B cell (primary cell): ENCODE data around the gene LIPC. TPM values are rescaled to one million over a fixed set of nuclear protein-coding genes. Genes with fewer than 3 reads are reported as not detected.

Source experiments
- ATAC-seq: fragments of 200-7000 bp; cut with Tn5 transposase; one replicate; pipeline ENCODE4 v1.10.0; 2021; ENCODE audit warnings: low read depth, mild to moderate bottlenecking, moderate number of reproducible peaks, moderate library complexity
- CTCF ChIA-PET: fragments of 350-600 bp; sonication (Branson Sonifier 250); formaldehyde crosslinking; loops from one replicate; lab custom pipeline; 2021; ENCODE audit warnings: antibody characterized with exemption, inconsistent platforms; lab: Charles Lee
- POLR2A ChIA-PET: fragments of 350-600 bp; sonication (Branson Sonifier 250); formaldehyde crosslinking; loops from one replicate; lab custom pipeline; 2021; ENCODE audit warnings: antibody characterized with exemption; lab: Charles Lee
- DNase-seq: peaks from one replicate; pipeline ENCODE4 v3.0.0; 2013
- H2AFZ ChIP-seq: 2 replicates; pipeline ENCODE4 v1.6.1; 2012; ENCODE audit warnings: mild to moderate bottlenecking, low read depth, low read length; ENCODE audit not compliant: insufficient read depth, poor library complexity, severe bottlenecking
- H3K27ac ChIP-seq, 2 donors: 1 replicate in 1 of 2; 2 replicates in 1 of 2; pipeline ENCODE4 v1.5.1; 2012 to 2013; ENCODE audit warnings: low read length in 2 of 2, mild to moderate bottlenecking in 2 of 2, moderate library complexity in 1 of 2
- H3K27me3 ChIP-seq, 4 experiments: fragments of 200-600 bp in 1 of 4; sonication (generic) in 1 of 4; replicated peaks in 1 of 4; 1 replicate in 2 of 4; 2 replicates in 2 of 4; pipeline versions ENCODE4 v1.6.1 to v1.7.0; 2013 to 2016; ENCODE audit warnings: low read length in 3 of 4, mild to moderate bottlenecking in 2 of 4, mixed read lengths in 1 of 4, moderate library complexity in 1 of 4; ENCODE audit not compliant: insufficient read depth in 4 of 4, control insufficient read depth in 3 of 4; ENCODE audit errors: control extremely low read depth in 1 of 4
- H3K36me3 ChIP-seq, 2 experiments: replicated peaks in 1 of 2; 1 replicate in 1 of 2; 2 replicates in 1 of 2; pipeline versions ENCODE4 v1.6.1 to v1.7.1; 2013; ENCODE audit warnings: low read length in 1 of 2; ENCODE audit not compliant: insufficient read depth in 2 of 2, control insufficient read depth in 1 of 2; ENCODE audit errors: control extremely low read depth in 1 of 2, extremely low read depth in 1 of 2
- H3K4me1 ChIP-seq, 2 donors: fragments of 200-600 bp in 1 of 2; sonication (generic) in 1 of 2; 1 replicate in 1 of 2; 2 replicates in 1 of 2; pipeline versions ENCODE4 v1.5.1 to v1.6.1; 2013 to 2017; ENCODE audit warnings: low read length in 2 of 2; ENCODE audit not compliant: control insufficient read depth in 2 of 2, insufficient read depth in 2 of 2
- H3K4me2 ChIP-seq: replicated peaks from 2 replicates; pipeline ENCODE3; 2012; ENCODE audit warnings: mild to moderate bottlenecking, low read depth, low read length; ENCODE audit not compliant: poor library complexity, severe bottlenecking
- H3K4me3 ChIP-seq, 5 experiments: fragments of 200-600 bp in 1 of 5; sonication (generic) in 1 of 5; 1 replicate in 3 of 5; 2 replicates in 2 of 5; pipeline versions ENCODE4 v1.5.1 to v1.7.0; 2011 to 2016; ENCODE audit warnings: low read length in 4 of 5, mild to moderate bottlenecking in 4 of 5, low read depth in 2 of 5, control low read depth in 1 of 5, moderate library complexity in 1 of 5; ENCODE audit not compliant: insufficient read depth in 1 of 5; ENCODE audit errors: control extremely low read depth in 1 of 5, extremely low read depth in 1 of 5
- H3K79me2 ChIP-seq: fragments of 200-600 bp; sonication (generic); one replicate; pipeline ENCODE4 v1.6.0; 2016; ENCODE audit warnings: low read length; ENCODE audit not compliant: control insufficient read depth, insufficient read depth
- H3K9ac ChIP-seq: fragments of 200-600 bp; sonication (generic); 2 replicates; pipeline ENCODE4 v1.6.1; 2017; ENCODE audit warnings: mild to moderate bottlenecking, low read length, moderate library complexity
- H3K9me3 ChIP-seq, 3 donors: one replicate each; pipeline versions ENCODE4 v1.6.1 to v1.7.1; 2013; ENCODE audit warnings: low read length in 2 of 3; ENCODE audit not compliant: control insufficient read depth in 2 of 3, insufficient read depth in 1 of 3; ENCODE audit errors: control extremely low read depth in 1 of 3
- H4K20me1 ChIP-seq: 2 replicates; pipeline ENCODE4 v1.6.0; 2012; ENCODE audit warnings: mild to moderate bottlenecking, low read length; ENCODE audit not compliant: insufficient read depth, control insufficient read depth, poor library complexity, severe bottlenecking
- H3K27ac Mint-ChIP-seq: one replicate; pipeline ENCODE4 v1.8.0; 2021; ENCODE audit warnings: mixed read lengths
- H3K27me3 Mint-ChIP-seq: one replicate; pipeline ENCODE4 v1.8.0; 2021; ENCODE audit warnings: mixed read lengths
- H3K4me1 Mint-ChIP-seq: one replicate; pipeline ENCODE4 v1.8.0; 2021; ENCODE audit warnings: mixed read lengths
- H3K4me3 Mint-ChIP-seq: one replicate; pipeline ENCODE4 v1.8.0; 2021; ENCODE audit warnings: mixed read lengths
- H3K9me3 Mint-ChIP-seq: one replicate; pipeline ENCODE4 v1.8.0; 2022; ENCODE audit warnings: mixed read lengths; ENCODE audit not compliant: insufficient read depth
- EZH2 ChIP-seq: IDR thresholded peaks from 2 replicates; pipeline ENCODE4 v1.6.1; 2012; ENCODE audit warnings: borderline replicate concordance, low read depth, mild to moderate bottlenecking, moderate library complexity, low read length; ENCODE audit not compliant: insufficient read depth, poor library complexity, severe bottlenecking
- WGBS: methylation state at CpG from one replicate; pipeline ENCODE4 v1.1.5; 2013; ENCODE audit warnings: missing lambda C conversion rate; ENCODE audit not compliant: insufficient coverage; 5-methylcytosine and 5-hydroxymethylcytosine counted together
- intact Hi-C: fragments of 100-400 bp; cut with micrococcal nuclease; formaldehyde crosslinking; loops from one replicate; pipeline ENCODE4 v1.10.0; 2022
- polyA plus RNA-seq: library from polyadenylated mRNA; depleted of rRNA; stranded (reverse); fragments of >200 nt; gene quantifications from 2 replicates; pipeline ENCODE4 v1.2.3, GENCODE V29; 2012
- total RNA-seq, 2 donors: library from RNA; stranded (reverse); fragments of 120-200 nt in 1 of 2; gene quantifications; 1 replicate in 1 of 2; 2 replicates in 1 of 2; pipeline versions ENCODE4 v1.2.3 to v1.2.4, GENCODE V29; 2013 to 2022
- TF ChIP-seq, protein P1 (sequence below): fragments of 200-600 bp; IDR thresholded peaks from one replicate; pipeline ENCODE4 v1.8.0; 2022; ENCODE audit warnings: antibody characterized with exemption, mild to moderate bottlenecking

Gene LIPC
- total and polyA plus RNA-seq, 2 donors (not counting 1 experiment from before 2014, with no cell fraction given) = not detected

DNA sequence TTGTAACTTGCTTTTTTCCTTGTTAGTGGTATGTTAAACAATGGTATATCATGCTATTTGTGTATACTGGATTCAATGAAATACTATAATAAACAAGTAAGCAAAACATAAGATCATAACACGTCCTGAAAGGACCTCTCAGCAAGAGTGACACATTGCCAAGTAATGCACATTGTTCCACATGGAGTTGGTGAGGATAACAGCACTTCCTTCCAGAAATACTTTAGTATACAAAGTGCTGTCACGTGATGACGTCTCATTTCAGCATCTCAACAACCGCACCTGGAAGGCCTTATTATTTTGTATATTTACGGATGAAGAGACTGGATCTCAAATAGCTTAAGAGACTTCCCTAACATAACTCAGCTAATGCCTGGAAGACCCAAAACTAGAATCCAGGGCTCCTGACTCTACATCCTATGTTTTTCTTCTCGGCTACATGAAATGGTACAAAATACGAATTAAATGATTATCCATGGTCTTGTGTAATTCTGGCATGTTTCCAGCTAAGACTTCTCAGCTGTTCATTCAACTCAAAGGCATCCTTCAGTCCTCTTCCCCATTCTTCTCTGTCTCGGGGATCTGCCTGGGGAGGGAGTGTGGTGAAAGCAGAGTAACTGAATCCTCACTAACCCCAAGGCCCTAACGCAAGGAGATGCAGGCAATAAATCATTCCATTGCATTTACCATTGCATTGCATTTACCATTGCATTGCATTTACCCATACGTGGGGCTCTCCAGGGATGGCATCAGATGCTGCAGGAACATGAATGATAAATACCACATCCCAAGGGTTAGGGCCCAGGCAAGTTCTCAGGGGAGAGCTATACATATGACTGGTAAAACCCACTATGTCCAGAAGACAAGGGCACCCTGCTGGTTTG lies 79.2 kb downstream of the LIPC start:
- Histone ChIP-seq H3K27ac (no peak overlapping the region), H3K4me1 (peaks cover 4 to 6% of the 10 kb centered on the region in 2 donors), H3K36me3 (no peaks in the 10 kb centered on the region), H3K4me3 (no peak overlapping the region), H2AFZ (no peak overlapping the region), H3K79me2 (no peaks in the 10 kb centered on the region), H3K9me3 (no peaks in the 10 kb centered on the region), H4K20me1 (no peaks in the 10 kb centered on the region), H3K9ac (no peak overlapping the region), H3K4me2 (no peak overlapping the region), H3K27me3 (no peaks in the 10 kb centered on the region)
- Mint-ChIP-seq H3K9me3 (peaks cover 2% of the 10 kb centered on the region), H3K4me1 (peaks cover 6% of the 10 kb centered on the region), H3K4me3 (no peak overlapping the region), H3K27me3 (peaks cover 20% of the 10 kb centered on the region), H3K27ac (no peak overlapping the region)
- 87% methylated on average over 2 of the region's 10 CpGs for WGBS
- intact Hi-C loops = no loop called here
- CTCF ChIA-PET = no interaction called here
- DNase-seq = no peak
- no peak for TF ChIP-seq EZH2
- TF ChIP-seq, protein P1, sequence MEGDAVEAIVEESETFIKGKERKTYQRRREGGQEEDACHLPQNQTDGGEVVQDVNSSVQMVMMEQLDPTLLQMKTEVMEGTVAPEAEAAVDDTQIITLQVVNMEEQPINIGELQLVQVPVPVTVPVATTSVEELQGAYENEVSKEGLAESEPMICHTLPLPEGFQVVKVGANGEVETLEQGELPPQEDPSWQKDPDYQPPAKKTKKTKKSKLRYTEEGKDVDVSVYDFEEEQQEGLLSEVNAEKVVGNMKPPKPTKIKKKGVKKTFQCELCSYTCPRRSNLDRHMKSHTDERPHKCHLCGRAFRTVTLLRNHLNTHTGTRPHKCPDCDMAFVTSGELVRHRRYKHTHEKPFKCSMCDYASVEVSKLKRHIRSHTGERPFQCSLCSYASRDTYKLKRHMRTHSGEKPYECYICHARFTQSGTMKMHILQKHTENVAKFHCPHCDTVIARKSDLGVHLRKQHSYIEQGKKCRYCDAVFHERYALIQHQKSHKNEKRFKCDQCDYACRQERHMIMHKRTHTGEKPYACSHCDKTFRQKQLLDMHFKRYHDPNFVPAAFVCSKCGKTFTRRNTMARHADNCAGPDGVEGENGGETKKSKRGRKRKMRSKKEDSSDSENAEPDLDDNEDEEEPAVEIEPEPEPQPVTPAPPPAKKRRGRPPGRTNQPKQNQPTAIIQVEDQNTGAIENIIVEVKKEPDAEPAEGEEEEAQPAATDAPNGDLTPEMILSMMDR = no peak
- POLR2A ChIA-PET = no interaction called here
- no peak for ATAC-seq

DNA sequence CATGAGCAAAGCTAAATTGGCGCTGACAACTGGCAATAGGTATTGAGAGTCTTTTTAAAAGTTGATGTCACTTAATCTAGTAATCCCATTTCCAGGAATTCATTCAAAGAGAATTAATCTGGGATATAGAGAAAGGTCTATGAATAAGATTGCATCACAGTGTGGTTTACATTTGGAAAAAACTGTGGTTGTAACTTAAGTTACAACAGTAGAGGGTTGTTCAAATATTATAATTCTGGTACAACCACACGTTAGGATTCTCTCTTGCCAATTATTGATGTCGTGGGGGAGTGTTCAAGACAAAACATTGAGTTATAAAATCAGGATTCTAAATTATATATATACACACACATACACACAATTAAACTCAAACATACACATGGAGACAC lies 79.8 kb downstream of the LIPC start:
- WGBS = no CpG with 5 or more reads among the region's 3 CpGs
- H3K4me3 ChIP-seq = no peak overlapping the region

More for the DNA sequence above, 79.8 kb downstream of the LIPC start:
- H3K4me2 ChIP-seq = no peak overlapping the region
- CTCF ChIA-PET = no interaction called here
- POLR2A ChIA-PET = no interaction called here
- no peaks in the 10 kb centered on the region for H4K20me1 ChIP-seq
- intact Hi-C loops = no loop called here
- H3K27ac Mint-ChIP-seq = no peak overlapping the region
- no peak overlapping the region for H2AFZ ChIP-seq
- no peak overlapping the region for H3K9ac ChIP-seq
- no peaks in the 10 kb centered on the region for H3K27me3 ChIP-seq
- H3K27me3 Mint-ChIP-seq = peaks cover 14% of the 10 kb centered on the region
- peaks cover 4 to 6% of the 10 kb centered on the region in 2 donors for H3K4me1 ChIP-seq
- peaks cover 6% of the 10 kb centered on the region for H3K4me1 Mint-ChIP-seq
- no peak overlapping the region for H3K27ac ChIP-seq
- no peak overlapping the region for H3K4me3 Mint-ChIP-seq
- H3K79me2 ChIP-seq = no peaks in the 10 kb centered on the region
- peaks cover 2% of the 10 kb centered on the region for H3K9me3 Mint-ChIP-seq
- TF ChIP-seq, protein P1 = no peak
- TF ChIP-seq EZH2 = no peak
- no peaks in the 10 kb centered on the region for H3K9me3 ChIP-seq
- no peak for ATAC-seq
- H3K36me3 ChIP-seq = no peaks in the 10 kb centered on the region
- DNase-seq = no peak
